RWPE1 (cell line): Measurements from ENCODE around the gene TRPM3.

ENCODE experiments used
- CTCF ChIA-PET: fragments of 350-600 bp; sonication (Branson Sonifier 250); formaldehyde crosslinking; extraction: SDS; loops from one replicate; lab custom pipeline; 2021; lab: Yijun Ruan, JAX
- POLR2A ChIA-PET: fragments of 400-600 bp; formaldehyde crosslinking; extraction: SDS; loops from one replicate; lab custom pipeline; 2020; ENCODE audit warnings: antibody characterized with exemption; ENCODE audit not compliant: low non-redundant PET; lab: Yijun Ruan, JAX
- DNase-seq: peaks from one replicate; pipeline ENCODE4 v3.0.0; 2012; ENCODE audit warnings: low spot score
- H3K27ac ChIP-seq: fragments of 450-650 bp; 2 replicates; pipeline ENCODE4 v1.5.1; 2017
- TF ChIP-seq, protein P1 (sequence below): fragments of 450-650 bp; conservative IDR thresholded peaks from 2 replicates; pipeline ENCODE4 v1.5.1; 2017; ENCODE audit warnings: low read depth, mild to moderate bottlenecking

TRPM3 gene

DNA sequence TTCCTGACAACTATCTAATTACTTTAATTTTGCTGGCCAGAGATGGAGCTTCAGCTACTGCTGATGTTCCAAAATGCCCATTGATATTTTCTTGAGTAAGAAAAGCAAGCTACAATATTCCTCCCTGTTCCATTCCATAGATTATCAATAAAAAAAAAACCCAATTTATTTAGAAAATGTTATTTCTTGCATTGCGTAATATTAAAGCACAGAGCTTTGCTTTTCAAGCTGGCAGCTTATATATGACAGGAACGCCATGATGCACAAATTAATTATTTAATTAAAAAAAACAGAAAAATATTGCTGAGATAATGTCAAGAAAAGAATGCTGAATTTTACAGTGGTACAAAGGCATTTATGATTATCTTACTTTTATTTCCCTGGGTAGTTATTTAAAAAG, 47.9 kb downstream of the TRPM3 start:
- H3K27ac ChIP-seq: no peak overlapping the region
- CTCF ChIA-PET: interaction anchor here (0.6 kb wide), 2 partner anchors 44 to 1633 kb away, joined by 6 to 9 read pairs; no protein-coding TSS in a partner anchor
- POLR2A ChIA-PET: no interaction called here
- TF ChIP-seq, protein P1, sequence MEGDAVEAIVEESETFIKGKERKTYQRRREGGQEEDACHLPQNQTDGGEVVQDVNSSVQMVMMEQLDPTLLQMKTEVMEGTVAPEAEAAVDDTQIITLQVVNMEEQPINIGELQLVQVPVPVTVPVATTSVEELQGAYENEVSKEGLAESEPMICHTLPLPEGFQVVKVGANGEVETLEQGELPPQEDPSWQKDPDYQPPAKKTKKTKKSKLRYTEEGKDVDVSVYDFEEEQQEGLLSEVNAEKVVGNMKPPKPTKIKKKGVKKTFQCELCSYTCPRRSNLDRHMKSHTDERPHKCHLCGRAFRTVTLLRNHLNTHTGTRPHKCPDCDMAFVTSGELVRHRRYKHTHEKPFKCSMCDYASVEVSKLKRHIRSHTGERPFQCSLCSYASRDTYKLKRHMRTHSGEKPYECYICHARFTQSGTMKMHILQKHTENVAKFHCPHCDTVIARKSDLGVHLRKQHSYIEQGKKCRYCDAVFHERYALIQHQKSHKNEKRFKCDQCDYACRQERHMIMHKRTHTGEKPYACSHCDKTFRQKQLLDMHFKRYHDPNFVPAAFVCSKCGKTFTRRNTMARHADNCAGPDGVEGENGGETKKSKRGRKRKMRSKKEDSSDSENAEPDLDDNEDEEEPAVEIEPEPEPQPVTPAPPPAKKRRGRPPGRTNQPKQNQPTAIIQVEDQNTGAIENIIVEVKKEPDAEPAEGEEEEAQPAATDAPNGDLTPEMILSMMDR: no peak
- DNase-seq: no peak

DNA sequence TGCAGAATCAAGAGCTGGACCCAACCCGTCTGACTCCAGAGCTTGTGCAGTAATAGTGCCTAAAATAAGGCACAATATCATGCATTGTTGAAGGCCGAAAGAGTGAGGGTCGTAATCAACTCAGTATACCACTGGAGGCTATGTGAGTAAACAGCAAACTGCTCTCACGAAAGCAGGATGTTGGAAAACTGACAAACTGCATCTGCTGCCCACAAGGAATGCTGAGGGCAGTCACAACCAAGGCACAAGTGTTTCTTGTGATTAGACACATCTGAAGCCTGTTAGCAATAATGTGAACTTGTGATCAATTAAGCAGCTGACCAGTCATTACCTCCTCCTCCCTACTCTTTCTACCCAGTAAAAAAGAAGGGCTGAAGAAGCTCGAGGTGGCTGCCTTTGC, 48.8 kb downstream of the TRPM3 start:
- H3K27ac ChIP-seq: no peak overlapping the region
- CTCF ChIA-PET: no interaction called here
- POLR2A ChIA-PET: no interaction called here
- no peak for DNase-seq
- TF ChIP-seq, protein P1: no peak

DNA sequence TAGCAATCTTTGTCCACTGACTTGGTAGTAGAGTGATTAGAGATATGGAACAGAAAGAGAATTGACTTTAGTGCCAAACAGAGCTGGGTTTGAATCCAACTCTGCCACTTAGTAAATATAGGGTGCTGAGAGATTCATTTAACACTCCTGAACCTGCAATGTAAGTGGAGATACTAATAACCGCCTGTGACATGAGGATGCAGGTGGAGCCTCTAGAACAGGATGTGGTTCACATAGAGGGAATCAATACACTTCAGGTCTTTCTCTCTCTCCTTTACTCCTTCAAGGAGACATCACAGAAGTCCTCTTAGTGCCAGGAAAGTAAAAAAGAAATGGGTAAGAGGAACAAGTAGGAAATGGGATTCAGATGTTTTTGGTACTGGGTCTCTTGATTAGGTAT, 49.8 kb downstream of the TRPM3 start:
- no peak for DNase-seq
- CTCF ChIA-PET: no interaction called here
- POLR2A ChIA-PET: no interaction called here
- H3K27ac ChIP-seq: no peak overlapping the region
- TF ChIP-seq, protein P1: no peak

DNA sequence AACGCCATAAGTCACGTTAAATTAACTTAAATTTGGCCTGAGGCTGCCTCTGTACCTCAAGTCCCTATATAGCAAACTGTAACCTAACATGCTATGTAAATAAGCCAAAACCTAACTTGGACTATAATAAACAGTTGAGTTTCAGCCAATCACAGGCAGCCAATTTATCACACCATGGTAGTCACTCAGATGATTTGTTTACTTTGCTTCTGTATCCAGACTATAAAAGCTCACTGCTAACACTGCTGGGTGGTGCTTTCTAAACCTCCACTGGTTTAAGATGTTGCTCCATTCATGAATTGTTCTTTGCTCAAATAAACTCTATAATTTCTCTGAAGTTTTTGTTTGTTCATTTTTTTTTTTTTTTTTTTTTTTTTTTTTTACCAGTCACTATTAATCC, 62.8 kb downstream of the TRPM3 start:
- TF ChIP-seq, protein P1: no peak
- ChIA-PET POLR2A (no interaction called here), CTCF (interaction anchor here (0.6 kb wide), 1 partner anchor 43 kb away, joined by 3 read pairs; no protein-coding TSS in a partner anchor)
- DNase-seq: no peak
- H3K27ac ChIP-seq: no peak overlapping the region

DNA sequence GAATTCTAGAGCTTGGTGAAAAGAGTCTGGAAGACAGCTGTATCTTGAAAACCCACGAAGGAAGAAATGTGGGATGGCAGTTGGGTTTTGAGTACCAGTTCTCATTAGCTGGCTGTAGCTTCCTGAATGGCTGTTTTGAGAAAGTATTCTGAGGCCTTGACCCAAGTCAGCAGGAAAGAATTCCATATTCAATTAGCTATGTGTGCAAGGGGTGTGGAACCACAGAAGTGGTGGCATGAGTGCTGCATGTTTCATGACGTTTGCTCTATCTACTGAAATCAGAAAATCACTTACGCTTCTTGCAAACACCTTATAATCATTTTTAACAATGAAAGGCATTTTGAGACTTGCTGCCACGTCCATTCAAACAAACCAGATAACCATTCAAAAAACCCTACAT, 69.1 kb downstream of the TRPM3 start:
- POLR2A ChIA-PET: no interaction called here
- CTCF ChIA-PET: interaction anchor here (0.6 kb wide), 1 partner anchor 36 kb away, joined by 3 read pairs; no protein-coding TSS in a partner anchor
- H3K27ac ChIP-seq: no peak overlapping the region
- DNase-seq: no peak
- TF ChIP-seq, protein P1: no peak

DNA sequence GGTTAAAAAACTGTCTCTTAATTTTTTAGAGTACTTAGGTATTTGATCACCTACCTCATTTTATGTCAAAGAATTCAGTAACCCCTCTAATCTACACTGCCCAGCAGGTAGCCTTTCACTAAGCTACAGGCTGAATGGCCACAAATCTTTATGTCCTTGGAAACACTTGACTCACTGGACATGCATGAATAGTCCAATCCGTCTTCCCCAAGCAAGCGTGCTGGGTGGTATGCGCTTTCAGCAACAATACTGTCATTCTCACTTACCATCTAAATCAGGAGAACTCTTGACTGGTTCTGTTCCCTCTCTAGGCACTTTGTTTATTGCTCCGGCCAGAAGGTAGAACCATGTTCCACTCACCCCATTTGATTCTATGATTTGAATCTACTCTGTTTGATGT, 73.1 kb downstream of the TRPM3 start:
- no peak overlapping the region for H3K27ac ChIP-seq
- TF ChIP-seq, protein P1: no peak
- ChIA-PET CTCF (interaction anchor here (0.6 kb wide), 1 partner anchor 36 kb away, joined by 3 read pairs; no protein-coding TSS in a partner anchor), POLR2A (no interaction called here)
- no peak for DNase-seq
